ENCODE results near the gene WDR86. TPM values are rescaled to one million over a fixed set of nuclear protein-coding genes. Genes with fewer than 3 reads are reported as not detected.

The WDR86 gene
- total and polyA plus RNA-seq, 7 experiments from 2014 or later, result 0.24 to 9.7 (median 2.3) TPM; not detected in 3

DNA sequence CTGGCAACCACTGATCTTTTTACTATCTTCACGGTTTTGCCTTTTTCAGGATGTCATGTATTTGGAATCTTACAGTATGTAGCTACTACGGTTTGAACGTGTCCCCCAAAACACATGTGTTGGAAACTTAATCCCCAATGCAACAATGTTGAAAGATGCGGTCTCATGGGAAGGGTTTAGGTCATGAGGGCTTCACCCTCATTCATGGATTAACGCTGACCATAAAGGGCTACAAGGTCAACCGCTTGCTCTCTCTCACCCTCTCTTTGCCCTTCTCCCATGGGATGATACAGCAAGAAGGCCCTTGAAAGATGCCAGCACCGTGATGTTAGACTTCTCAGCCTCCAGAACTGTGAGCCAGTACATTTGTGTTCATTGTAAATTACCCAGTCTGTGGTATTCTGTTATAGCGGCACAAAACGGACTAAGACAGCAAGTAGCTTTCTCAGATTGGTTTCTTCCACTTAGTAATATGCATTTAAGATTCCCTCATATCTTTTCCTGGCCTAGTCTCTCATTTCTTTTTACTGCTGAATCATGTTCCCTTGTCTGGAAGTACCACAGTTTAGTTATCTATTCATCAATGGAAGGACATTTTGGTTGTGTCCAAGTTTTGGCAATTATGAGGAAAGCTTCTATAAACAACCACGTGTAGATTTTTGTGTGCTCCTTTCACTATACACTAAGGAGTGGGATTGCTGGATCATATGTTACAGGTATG lies 33.1 kb upstream of the WDR86 start:
- H3K4me3 Mint-ChIP-seq, result peak overlapping the region in 3 of 10 donors; percentile 2 to 73 (median 26)
- ChIA-PET POLR2A (interaction anchor here (0.6 to 3.0 kb wide), 2 partner anchors 11 to 13 kb away, joined by 3 to 11 read pairs; no protein-coding TSS in a partner anchor), CTCF (interaction anchor here (0.7 to 1.0 kb wide), 4 partner anchors 17 to 211 kb away, joined by 3 to 8 read pairs (median 4); no protein-coding TSS in a partner anchor)
- Histone ChIP-seq H3K36me3 (ENCODE audit: control insufficient read depth in 2 of 3, insufficient read depth in 3 of 3, low read length in 3 of 3) (no peaks in the 10 kb centered on the region), H3K27me3 (ENCODE audit: control insufficient read depth in 2 of 2, insufficient read depth in 2 of 2, low read length in 2 of 2) (no peaks in the 10 kb centered on the region), H3K9me3 (ENCODE audit: control insufficient read depth in 2 of 3, low read length in 3 of 3) (no peaks in the 10 kb centered on the region), H3K4me3 (ENCODE audit: low read length) (no peak overlapping the region), H3K27ac (ENCODE audit: low read depth, low read length) (no peak overlapping the region), H3K4me1 (ENCODE audit: control insufficient read depth in 2 of 2, insufficient read depth in 2 of 2, low read length in 2 of 2) (peaks cover 0 to 34% of the 10 kb centered on the region in 2 donors)
- ATAC-seq, result no peak
- no peaks in the 10 kb centered on the region for H3K36me3 Mint-ChIP-seq
- H3K4me1 Mint-ChIP-seq, result peaks cover 26 to 78% (median 36%) of the 10 kb centered on the region in 7 donors
- intact Hi-C loops (cut with micrococcal nuclease), result no loop called here
- peaks cover 0 to 42% (median 0%) of the 10 kb centered on the region in 5 donors for H3K27me3 Mint-ChIP-seq
- peak overlapping the region in 5 of 9 donors; percentile 14 to 84 (median 58) for H3K27ac Mint-ChIP-seq
- DNase-seq, result no peak
- H3K9me3 Mint-ChIP-seq, result no peaks in the 10 kb centered on the region

DNA sequence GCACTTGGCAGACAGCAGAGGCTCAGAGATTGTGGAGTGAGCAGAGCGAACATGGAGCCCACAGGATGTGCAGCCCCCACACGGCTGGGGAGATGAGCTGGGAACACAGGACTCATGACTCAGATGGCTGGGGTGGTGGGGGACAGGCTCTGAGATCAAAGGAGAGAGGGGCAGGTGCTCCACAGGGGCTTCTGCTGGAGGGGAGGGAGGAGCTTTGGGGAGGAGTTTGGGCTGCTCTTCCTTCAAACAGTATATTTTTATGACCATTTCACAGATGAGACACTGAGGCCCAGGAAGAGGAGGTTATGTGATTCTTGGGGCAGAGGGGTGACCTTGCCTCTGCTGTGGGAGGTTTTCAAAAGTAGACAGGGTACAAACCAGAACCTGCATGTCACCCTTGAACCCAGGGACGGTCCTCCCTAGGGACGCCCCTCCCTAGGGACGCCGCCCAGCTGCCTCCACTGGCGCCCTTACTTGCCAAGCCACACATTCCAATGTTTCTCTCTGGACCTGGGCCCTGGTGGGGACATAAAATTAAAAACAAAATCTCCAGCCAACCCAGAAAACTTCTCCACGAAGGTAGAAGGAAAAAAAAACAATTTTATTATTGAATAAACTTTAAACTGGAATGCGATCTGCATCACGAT lies 31.1 kb upstream of the WDR86 start:
- no peaks in the 10 kb centered on the region for H3K27me3 ChIP-seq (ENCODE audit: control insufficient read depth in 2 of 2, insufficient read depth in 2 of 2, low read length in 2 of 2)
- ChIA-PET CTCF (interaction anchor here (0.6 to 0.8 kb wide), 2 partner anchors 20 to 436 kb away, joined by 4 read pairs; partner anchors contain the start of gene PRKAG2), POLR2A (interaction anchor here (1.0 to 1.3 kb wide), 4 partner anchors 11 to 73 kb away, joined by 3 to 9 read pairs (median 4); no protein-coding TSS in a partner anchor)
- Mint-ChIP-seq H3K36me3 (no peaks in the 10 kb centered on the region), H3K4me1 (peaks cover 23 to 77% (median 28%) of the 10 kb centered on the region in 7 donors), H3K27ac (peak overlapping the region in 6 of 9 donors; percentile 15 to 98 (median 63)), H3K4me3 (peak overlapping the region; percentile 40 to 85 (median 69)), H3K27me3 (peaks cover 0 to 39% (median 0%) of the 10 kb centered on the region in 5 donors), H3K9me3 (no peaks in the 10 kb centered on the region)
- no peak overlapping the region for H3K4me3 ChIP-seq (ENCODE audit: low read length)
- peaks cover 0 to 34% of the 10 kb centered on the region in 2 donors for H3K4me1 ChIP-seq (ENCODE audit: control insufficient read depth in 2 of 2, insufficient read depth in 2 of 2, low read length in 2 of 2)
- intact Hi-C loops (cut with micrococcal nuclease), result loop anchor here (1.0 kb wide), 2 partner anchors 8 to 11 kb away; no protein-coding TSS in a partner anchor
- ATAC-seq, result no peak
- no peaks in the 10 kb centered on the region for H3K9me3 ChIP-seq (ENCODE audit: control insufficient read depth in 2 of 3, low read length in 3 of 3)
- DNase-seq, result no peak
- H3K36me3 ChIP-seq (ENCODE audit: control insufficient read depth in 2 of 3, insufficient read depth in 3 of 3, low read length in 3 of 3), result no peaks in the 10 kb centered on the region
- H3K27ac ChIP-seq (ENCODE audit: low read depth, low read length), result peak overlapping the region; percentile 59

DNA sequence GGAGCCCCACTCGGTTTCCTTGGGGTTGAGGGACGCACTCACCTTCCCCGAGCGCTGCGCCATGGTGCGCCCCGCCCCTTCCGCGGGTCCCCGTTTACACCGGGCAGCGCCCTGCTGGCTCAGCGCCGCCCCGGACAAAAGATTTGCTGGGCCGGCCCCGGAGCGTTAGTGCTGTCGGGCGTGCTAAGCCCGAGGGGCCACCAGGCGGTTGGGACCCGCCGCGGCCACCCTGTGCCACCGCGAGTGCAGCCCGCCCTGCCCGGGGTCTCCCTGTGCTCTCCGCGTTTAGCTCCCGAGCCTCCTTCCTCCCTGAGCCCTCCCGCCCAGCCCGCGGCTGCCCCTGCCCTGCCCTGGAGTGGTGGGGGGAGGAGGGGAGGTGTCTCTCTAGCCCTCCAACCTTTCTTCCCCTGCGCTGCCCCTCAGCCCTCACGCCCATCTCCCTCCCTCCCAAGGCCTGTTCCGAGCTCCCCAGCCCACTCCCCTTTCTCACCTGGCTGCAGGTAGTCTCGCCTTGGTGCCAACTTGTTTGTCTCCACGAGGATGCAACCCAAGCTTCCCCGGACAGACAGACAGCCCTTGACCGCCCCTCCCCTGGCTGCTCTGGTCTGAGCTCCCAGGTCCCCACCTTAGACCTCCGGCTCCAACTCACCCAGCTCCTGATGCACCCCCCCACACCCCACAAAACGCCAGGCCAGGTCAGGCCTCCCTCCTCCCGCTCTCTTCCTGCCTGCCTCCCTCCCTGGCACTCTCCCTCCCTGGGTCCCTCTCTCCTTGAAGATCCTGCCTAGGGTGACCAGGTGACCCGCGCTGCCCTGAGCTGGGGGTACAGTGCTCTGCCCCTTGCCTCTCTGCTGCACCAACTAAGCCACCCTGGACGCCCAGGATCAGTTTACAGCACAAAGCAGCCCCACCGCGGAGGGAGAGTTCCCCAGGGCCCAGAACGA lies 30.3 kb upstream of the WDR86 start, which contains the start of gene CRYGN:
Gene CRYGN (minus strand): TSS at position 287 of the 944 bp plus-strand sequence. CDS start 224 bp downstream, at position 63.
- POLR2A ChIA-PET, result interaction anchor here (0.8 to 1.3 kb wide), 3 partner anchors 10 to 88 kb away, joined by 3 to 5 read pairs (median 3); no protein-coding TSS in a partner anchor
- DNase-seq, result peak in 1 of 9 donors; percentile 19
- peak within 1 kb of the TSS; percentile 25 for H3K4me3 ChIP-seq (ENCODE audit: low read length)

DNA sequence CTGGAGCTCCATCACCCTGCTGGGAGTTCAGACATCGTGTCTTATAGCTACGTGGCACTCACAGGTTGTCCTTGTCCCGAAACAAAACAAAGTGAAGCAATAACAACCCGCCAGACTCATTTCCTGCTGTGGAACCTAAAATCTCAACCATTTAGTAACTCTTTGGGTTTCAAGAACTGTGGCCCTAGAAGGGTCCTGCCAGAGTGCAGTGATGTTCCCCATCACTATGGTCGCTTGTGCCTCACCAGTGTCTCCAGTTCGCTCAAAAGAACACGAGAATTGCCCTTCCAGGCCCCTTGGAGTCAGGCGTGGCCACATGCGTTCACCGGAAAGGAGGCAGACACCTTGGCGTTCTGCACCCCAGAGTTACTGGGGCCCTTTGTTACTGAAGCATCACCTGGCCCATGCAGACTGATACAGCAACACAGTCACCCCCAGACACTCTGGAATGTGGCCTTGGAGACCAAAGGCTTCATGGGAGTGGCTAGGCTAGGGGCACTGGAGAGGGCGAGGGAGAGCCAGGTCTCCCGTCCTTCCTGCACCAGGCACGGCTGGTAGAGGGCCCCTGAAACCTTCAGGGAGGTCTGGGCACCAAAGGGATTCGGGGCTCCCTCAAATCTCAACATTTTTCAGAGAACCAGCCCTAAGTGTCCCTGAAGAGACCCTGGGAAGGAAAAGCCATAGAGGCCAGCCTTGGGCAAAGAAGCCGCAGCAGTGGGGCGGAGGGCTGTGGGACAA lies 29.2 kb upstream of the WDR86 start:
- Mint-ChIP-seq H3K27ac (peak overlapping the region in 3 of 9 donors; percentile 68 to 96 (median 71)), H3K27me3 (peaks cover 0 to 27% (median 0%) of the 10 kb centered on the region in 5 donors), H3K9me3 (no peaks in the 10 kb centered on the region), H3K4me3 (peak overlapping the region in 8 of 10 donors; percentile 18 to 85 (median 70)), H3K4me1 (peaks cover 23 to 72% (median 30%) of the 10 kb centered on the region in 7 donors), H3K36me3 (no peaks in the 10 kb centered on the region)
- no peaks in the 10 kb centered on the region for H3K27me3 ChIP-seq (ENCODE audit: control insufficient read depth in 2 of 2, insufficient read depth in 2 of 2, low read length in 2 of 2)
- peak overlapping the region; percentile 62 for H3K27ac ChIP-seq (ENCODE audit: low read depth, low read length)
- no peaks in the 10 kb centered on the region for H3K9me3 ChIP-seq (ENCODE audit: control insufficient read depth in 2 of 3, low read length in 3 of 3)
- ATAC-seq (no peak), DNase-seq (peak in 1 of 9 donors; percentile 12)
- ChIA-PET POLR2A (no interaction called here), CTCF (interaction anchor here (0.5 to 3.4 kb wide), 3 partner anchors 9 to 76 kb away, joined by 3 to 19 read pairs (median 3); no protein-coding TSS in a partner anchor)
- peak overlapping the region; percentile 25 for H3K4me3 ChIP-seq (ENCODE audit: low read length)
- H3K36me3 ChIP-seq (ENCODE audit: control insufficient read depth in 2 of 3, insufficient read depth in 3 of 3, low read length in 3 of 3), result no peaks in the 10 kb centered on the region
- intact Hi-C loops (cut with micrococcal nuclease), result no loop called here
- H3K4me1 ChIP-seq (ENCODE audit: control insufficient read depth in 2 of 2, insufficient read depth in 2 of 2, low read length in 2 of 2), result peaks cover 0 to 37% of the 10 kb centered on the region in 2 donors

More for the DNA sequence above, 30.3 kb upstream of the WDR86 start, which contains the start of gene CRYGN:
- Mint-ChIP-seq H3K9me3 (no peaks in the 10 kb centered on the region), H3K36me3 (no peaks in the 10 kb centered on the region), H3K27ac (peak within 1 kb of the TSS in 7 of 9 donors; percentile 15 to 98 (median 47)), H3K4me3 (peak within 1 kb of the TSS; percentile 18 to 85 (median 70)), H3K27me3 (peaks cover 0 to 33% (median 0%) of the 10 kb centered on the region in 5 donors), H3K4me1 (peaks cover 23 to 69% (median 28%) of the 10 kb centered on the region in 7 donors)
- Histone ChIP-seq H3K27me3 (ENCODE audit: control insufficient read depth in 2 of 2, insufficient read depth in 2 of 2, low read length in 2 of 2) (no peaks in the 10 kb centered on the region), H3K9me3 (ENCODE audit: control insufficient read depth in 2 of 3, low read length in 3 of 3) (no peaks in the 10 kb centered on the region), H3K36me3 (ENCODE audit: control insufficient read depth in 2 of 3, insufficient read depth in 3 of 3, low read length in 3 of 3) (no peaks in the 10 kb centered on the region), H3K27ac (ENCODE audit: low read depth, low read length) (peak within 1 kb of the TSS; percentile 62), H3K4me1 (ENCODE audit: control insufficient read depth in 2 of 2, insufficient read depth in 2 of 2, low read length in 2 of 2) (peaks cover 0 to 34% of the 10 kb centered on the region in 2 donors)
- ATAC-seq, result peak; percentile 45
- CTCF ChIA-PET, result interaction anchor here (0.6 to 3.4 kb wide), 2 partner anchors 8 to 19 kb away, joined by 4 to 19 read pairs; no protein-coding TSS in a partner anchor
- intact Hi-C loops (cut with micrococcal nuclease), result no loop called here

DNA sequence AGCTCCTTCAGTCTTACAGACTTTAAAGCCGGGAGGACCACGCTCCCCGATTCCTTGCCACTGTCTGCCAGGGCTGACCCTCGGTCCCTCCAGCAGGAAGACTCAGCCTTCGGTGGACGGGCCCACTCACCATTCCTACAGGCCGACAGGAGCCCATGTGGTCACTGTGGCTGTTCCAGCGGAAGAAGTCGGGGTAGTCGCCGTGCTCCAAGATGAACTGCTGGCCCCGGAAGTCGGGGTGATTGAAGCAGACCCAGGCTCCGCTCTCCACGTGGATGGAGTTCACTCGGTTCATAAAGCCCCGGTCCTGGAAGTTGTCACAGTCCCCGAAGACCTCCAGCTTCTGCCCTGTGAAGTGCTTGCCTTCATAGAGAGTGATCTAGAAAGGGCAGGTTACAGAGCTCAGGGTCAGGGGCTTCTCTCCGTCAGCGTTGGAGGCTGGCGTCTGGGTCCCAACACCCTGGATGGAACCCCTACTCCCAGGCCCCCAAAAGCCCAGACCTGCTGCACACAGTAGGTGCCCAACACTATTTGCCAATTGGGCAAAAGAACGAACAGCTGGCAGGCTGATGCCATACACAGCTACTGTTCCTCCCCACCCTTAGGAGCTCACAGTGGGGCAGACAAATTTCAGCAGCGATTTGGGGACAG lies 28.2 kb upstream of the WDR86 start:
- H3K4me3 ChIP-seq (ENCODE audit: low read length), result no peak overlapping the region
- H3K9me3 ChIP-seq (ENCODE audit: control insufficient read depth in 2 of 3, low read length in 3 of 3), result no peaks in the 10 kb centered on the region
- DNase-seq (no peak), ATAC-seq (no peak)
- Mint-ChIP-seq H3K27ac (no peak overlapping the region), H3K4me3 (no peak overlapping the region), H3K9me3 (no peaks in the 10 kb centered on the region), H3K4me1 (peaks cover 22 to 73% (median 35%) of the 10 kb centered on the region in 7 donors), H3K36me3 (no peaks in the 10 kb centered on the region), H3K27me3 (peaks cover 0 to 23% (median 0%) of the 10 kb centered on the region in 5 donors)
- no peaks in the 10 kb centered on the region for H3K36me3 ChIP-seq (ENCODE audit: control insufficient read depth in 2 of 3, insufficient read depth in 3 of 3, low read length in 3 of 3)
- intact Hi-C loops (cut with micrococcal nuclease), result no loop called here
- POLR2A ChIA-PET, result no interaction called here
- CTCF ChIA-PET, result interaction anchor here (1.0 to 3.4 kb wide), 4 partner anchors 10 to 122 kb away, joined by 3 to 19 read pairs (median 4); no protein-coding TSS in a partner anchor
- no peak overlapping the region for H3K27ac ChIP-seq (ENCODE audit: low read depth, low read length)
- H3K4me1 ChIP-seq (ENCODE audit: control insufficient read depth in 2 of 2, insufficient read depth in 2 of 2, low read length in 2 of 2), result peaks cover 7 to 47% of the 10 kb centered on the region in 2 donors
- no peaks in the 10 kb centered on the region for H3K27me3 ChIP-seq (ENCODE audit: control insufficient read depth in 2 of 2, insufficient read depth in 2 of 2, low read length in 2 of 2)

Data from naive thymus-derived CD4-positive, alpha-beta T cell (primary cell).